Colon (tissue), 2 donors: ENCODE results near the gene CMKLR1.

Experiments used
- FAIRE-seq: peaks from 2 replicates; lab custom pipeline; 2012; peaks lifted over from hg19 to GRCh38; lab: Jason Lieb, UNC
- donor health status: control.
- donor health status: control.

The CMKLR1 gene

DNA sequence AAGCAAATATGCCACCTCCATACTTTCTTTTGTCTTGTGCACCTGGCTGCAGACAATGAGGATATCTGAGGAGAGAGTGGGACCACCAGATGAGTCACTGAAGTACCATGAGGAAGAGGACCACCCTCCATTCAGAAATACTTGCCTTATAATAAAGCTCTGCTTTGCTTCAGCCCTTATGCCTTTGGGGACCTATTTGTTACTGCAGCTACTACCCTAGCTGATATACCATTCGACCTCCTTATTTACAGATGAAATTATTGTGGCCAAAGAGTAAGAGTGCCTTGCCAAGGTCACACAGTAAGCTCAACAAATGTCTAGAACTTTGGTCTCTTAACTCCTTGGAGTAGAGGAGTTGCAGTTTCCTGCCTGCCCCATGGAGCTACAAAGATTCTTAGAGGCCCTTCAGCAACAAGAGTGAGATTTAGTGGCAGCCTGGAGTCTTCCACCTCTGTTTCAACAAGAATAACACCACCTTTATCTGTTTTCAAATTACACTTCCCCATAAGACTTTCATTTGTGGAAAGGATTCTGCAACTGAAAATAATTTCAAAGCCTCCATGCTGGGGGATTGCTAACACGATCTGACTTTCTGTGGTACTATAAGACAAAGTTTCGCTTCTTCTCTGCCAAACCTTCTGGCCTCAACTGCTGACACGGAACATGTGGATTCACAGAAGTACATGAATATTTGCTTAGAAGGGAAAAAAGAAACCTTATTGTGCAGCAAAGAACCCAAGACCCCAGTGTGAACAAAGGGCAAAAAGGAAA lies 3.6 kb downstream of the CMKLR1 start:
- no peak for FAIRE-seq

- FAIRE-seq, result no peak
Observed at GRCh38 chr12:108333898-108334699, 5.0 kb downstream of the CMKLR1 start.

GRCh38 chr12:108332791-108333382 lies 6.2 kb downstream of the CMKLR1 start:
- FAIRE-seq, result no peak

- FAIRE-seq, result no peak
Observed at GRCh38 chr12:108328420-108328819, 10.7 kb downstream of the CMKLR1 start.

DNA sequence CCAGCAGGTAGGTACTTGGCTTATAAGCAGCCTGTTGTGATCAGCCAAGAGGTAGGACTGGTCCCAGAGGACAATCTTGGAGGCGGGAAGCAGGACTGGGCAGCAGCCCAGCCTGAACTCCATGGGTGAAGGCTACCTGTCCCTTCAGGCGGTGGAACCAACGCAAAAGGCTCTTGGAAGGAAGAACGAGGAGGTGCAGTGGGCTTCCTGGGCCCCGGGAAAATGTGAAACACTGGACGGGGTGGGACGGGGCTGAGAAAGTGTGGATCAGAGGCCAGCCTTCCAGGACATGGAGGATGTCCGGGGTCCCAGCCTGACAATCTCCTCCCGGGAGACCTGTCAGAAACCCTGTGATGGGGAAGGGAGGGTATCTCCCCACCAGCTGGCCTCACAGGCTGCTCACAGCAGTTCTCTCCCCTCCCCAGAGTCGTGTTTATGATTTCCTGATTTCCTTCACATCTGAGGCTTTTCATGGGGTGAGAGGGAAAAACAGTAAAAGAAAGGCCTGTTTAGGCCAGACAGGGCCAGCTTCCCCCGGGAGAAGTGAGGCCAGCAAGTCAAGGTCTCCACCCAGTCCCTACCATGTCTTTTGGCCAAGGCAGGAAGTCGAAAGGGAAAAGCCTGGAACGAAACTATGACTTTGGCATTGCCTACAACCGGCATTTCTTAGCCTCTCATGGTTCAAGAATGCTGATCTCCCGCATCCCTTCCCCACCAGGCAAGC lies 11.3 kb downstream of the CMKLR1 start:
- FAIRE-seq, result no peak

- FAIRE-seq, result no peak
Observed at GRCh38 chr12:108326254-108326750, 12.8 kb downstream of the CMKLR1 start.

DNA sequence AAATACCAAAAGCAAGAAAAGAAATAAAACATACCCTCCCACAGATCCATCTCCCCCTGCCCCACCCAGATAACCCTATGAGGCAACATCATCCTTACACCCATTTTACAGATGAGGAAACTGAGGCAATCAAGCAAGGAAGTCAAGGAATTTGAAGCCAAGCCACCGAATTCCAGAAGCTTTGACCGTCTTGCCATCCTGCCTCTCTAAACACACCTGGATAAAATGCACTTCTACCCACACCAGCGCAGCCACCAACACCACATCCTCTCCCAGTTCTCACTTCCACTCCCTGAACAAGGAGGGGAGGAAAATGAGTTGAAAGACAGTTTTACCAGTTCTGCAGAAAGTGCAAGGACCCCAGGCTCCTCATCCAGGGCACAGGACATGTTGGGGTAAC lies 13.6 kb downstream of the CMKLR1 start:
- no peak for FAIRE-seq

DNA sequence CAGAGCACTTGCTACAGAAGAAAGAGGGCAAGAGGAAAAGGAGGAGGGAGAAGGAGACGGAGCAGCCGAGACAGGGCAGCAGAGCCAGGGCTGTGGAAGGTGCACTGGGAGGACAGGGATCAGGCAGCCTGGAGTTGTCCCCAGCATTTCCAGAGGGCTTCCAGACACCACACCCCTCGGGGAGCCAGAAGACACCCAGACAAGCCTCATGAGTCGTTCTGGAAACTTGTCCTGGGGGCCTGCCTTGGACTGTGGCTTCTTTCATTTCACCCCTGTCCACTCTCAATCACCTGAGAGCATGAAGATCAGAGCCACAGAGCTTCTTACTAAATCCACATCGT lies 14.1 kb downstream of the CMKLR1 start:
- no peak for FAIRE-seq

GRCh38 chr12:108324351-108325017 lies 14.6 kb downstream of the CMKLR1 start:
- no peak for FAIRE-seq

GRCh38 chr12:108323581-108323980 lies 15.5 kb downstream of the CMKLR1 start:
- FAIRE-seq, result no peak

GRCh38 chr12:108322998-108323397 lies 16.1 kb downstream of the CMKLR1 start:
- no peak for FAIRE-seq

DNA sequence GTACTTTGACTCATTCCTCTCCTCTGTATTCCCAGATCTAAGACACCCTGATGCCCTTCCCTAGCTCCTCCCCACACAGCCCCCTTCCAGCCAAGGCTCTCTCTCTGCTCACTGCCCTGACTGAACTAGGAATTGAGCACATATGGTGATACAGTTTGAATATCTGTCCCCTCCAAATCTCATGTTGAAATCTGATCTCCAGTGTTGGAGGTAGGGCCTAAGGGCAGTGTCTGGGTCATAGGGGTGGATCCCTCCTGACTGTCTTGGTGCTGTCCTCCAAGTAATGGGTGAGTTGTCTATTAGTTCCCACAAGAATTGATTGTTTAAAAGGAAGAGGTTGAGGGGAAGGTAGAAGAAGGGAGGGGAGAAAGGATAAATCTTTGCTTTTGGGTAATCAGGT lies 17.4 kb downstream of the CMKLR1 start:
- FAIRE-seq, result no peak

GRCh38 chr12:108320507-108321293 lies 18.4 kb downstream of the CMKLR1 start:
- FAIRE-seq, result no peak

GRCh38 chr12:108319277-108320234 lies 19.6 kb downstream of the CMKLR1 start:
- no peak for FAIRE-seq

DNA sequence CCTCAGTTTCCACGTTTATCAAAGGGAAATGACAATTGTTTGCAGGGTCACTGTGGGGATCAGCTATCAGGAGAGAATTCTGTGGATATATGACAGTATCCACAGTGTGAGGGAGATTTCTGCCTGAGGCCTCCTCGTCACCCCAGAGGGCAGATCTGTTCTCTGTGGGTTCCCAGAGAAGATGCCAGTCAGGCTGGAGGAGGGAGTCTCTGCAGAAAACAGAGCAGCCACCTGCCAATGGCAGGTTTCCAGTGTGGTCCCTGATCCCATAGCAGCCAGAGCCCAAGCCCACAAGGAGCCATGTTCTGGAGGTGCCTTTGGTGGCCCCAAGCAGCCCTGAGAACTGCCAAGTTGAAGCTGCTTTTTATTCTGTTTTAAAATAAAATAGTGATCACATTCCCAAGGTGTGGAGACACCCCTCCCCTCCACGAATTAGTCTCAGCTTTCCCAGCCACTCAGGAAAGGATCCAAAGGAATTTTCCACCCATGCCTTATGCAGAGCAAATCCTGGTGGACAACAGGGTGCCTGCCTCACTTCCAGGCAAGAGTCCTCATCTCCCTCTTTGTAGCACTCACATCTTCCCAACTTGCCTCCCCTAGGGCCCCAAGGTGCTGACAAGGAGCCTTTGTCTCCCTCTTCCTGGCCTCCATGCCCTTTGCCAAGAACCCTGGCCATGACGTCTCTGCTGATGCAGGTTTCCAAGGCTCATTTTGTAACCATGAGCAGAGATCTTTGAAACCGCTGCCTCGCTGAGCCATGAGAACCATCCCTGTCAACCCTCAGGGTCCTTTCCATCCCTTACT lies 20.4 kb downstream of the CMKLR1 start:
- no peak for FAIRE-seq

- FAIRE-seq, result no peak
Observed at GRCh38 chr12:108317308-108318234, 21.5 kb downstream of the CMKLR1 start.

- FAIRE-seq, result no peak
Observed at GRCh38 chr12:108316176-108317086, 22.7 kb downstream of the CMKLR1 start.
